Right atrium auricular region (tissue), 2 donors: Measurements from ENCODE around the gene ZNHIT3. TPM values are rescaled to one million over a fixed set of nuclear protein-coding genes. Genes with fewer than 3 reads are reported as not detected.

Source experiments
- DNase-seq: peaks from one replicate; pipeline ENCODE4 v3.0.0-alpha.2; 2019; ENCODE audit warnings: low spot score
- H3K27ac ChIP-seq, 2 donors: fragments of 200-600 bp; sonication (generic); 1 replicate in 1 of 2; 2 replicates in 1 of 2; pipeline ENCODE4 v1.5.1; 2016 to 2019
- H3K27me3 ChIP-seq, 2 donors: fragments of 200-600 bp; sonication (generic); one replicate each; pipeline versions ENCODE4 v1.5.1 to v1.6.0; 2017 to 2019
- H3K36me3 ChIP-seq: fragments of 200-600 bp; sonication (generic); one replicate; pipeline ENCODE4 v1.5.1; 2016
- H3K4me1 ChIP-seq, 2 donors: fragments of 200-600 bp; sonication (generic); one replicate each; pipeline versions ENCODE4 v1.5.1 to v1.6.0; 2017 to 2019
- H3K4me3 ChIP-seq, 2 donors: fragments of 200-600 bp; sonication (generic); 1 replicate in 1 of 2; 2 replicates in 1 of 2; pipeline ENCODE4 v1.5.1; 2017 to 2019; ENCODE audit warnings: mild to moderate bottlenecking in 1 of 2, moderate library complexity in 1 of 2
- H3K9me3 ChIP-seq, 2 donors: fragments of 200-600 bp; sonication (generic); one replicate each; pipeline ENCODE4 v1.5.1; 2019
- CTCF ChIP-seq, 2 donors: fragments of 200-600 bp; sonication (generic); IDR thresholded peaks; one replicate each; pipeline ENCODE4 v1.5.1; 2019; ENCODE audit warnings: antibody characterized with exemption in 2 of 2
- total RNA-seq, 2 donors: library from RNA; depleted of rRNA; stranded (reverse); fragments of >200 nt; gene quantifications; one replicate each; pipeline ENCODE4 v1.1.0, GENCODE V29; 2016

Gene ZNHIT3
- total RNA-seq, 2 donors from 2014 or later, result 16.4 to 17.6 TPM

- Histone ChIP-seq H3K27ac (no peak overlapping the region), H3K27me3 (peaks cover 0 to under 1% of the 10 kb centered on the region in 2 donors), H3K4me3 (no peak overlapping the region), H3K36me3 (no peaks in the 10 kb centered on the region), H3K9me3 (no peaks in the 10 kb centered on the region), H3K4me1 (no peaks in the 10 kb centered on the region)
- no peak for DNase-seq
- TF ChIP-seq CTCF (IDR thresholded peaks at IDR 0.05), result no peak
These were observed 16.7 kb upstream of the ZNHIT3 start for GRCh38 chr17:36469733-36470132.

GRCh38 chr17:36470499-36470898 lies 16.0 kb upstream of the ZNHIT3 start:
- Histone ChIP-seq H3K9me3 (no peaks in the 10 kb centered on the region), H3K27me3 (no peaks in the 10 kb centered on the region)

GRCh38 chr17:36474571-36474970 lies 11.9 kb upstream of the ZNHIT3 start:
- H3K27ac ChIP-seq, result no peak overlapping the region
- H3K4me1 ChIP-seq, result no peaks in the 10 kb centered on the region
- H3K9me3 ChIP-seq, result no peaks in the 10 kb centered on the region
- DNase-seq, result no peak
- no peaks in the 10 kb centered on the region for H3K36me3 ChIP-seq
- no peak overlapping the region for H3K4me3 ChIP-seq
- H3K27me3 ChIP-seq, result no peaks in the 10 kb centered on the region
- TF ChIP-seq CTCF (IDR thresholded peaks at IDR 0.05), result no peak

More at GRCh38 chr17:36470499-36470898, 16.0 kb upstream of the ZNHIT3 start:
- no peak for DNase-seq
- Histone ChIP-seq H3K36me3 (no peaks in the 10 kb centered on the region), H3K27ac (no peak overlapping the region), H3K4me3 (no peak overlapping the region), H3K4me1 (no peaks in the 10 kb centered on the region)
- TF ChIP-seq CTCF (IDR thresholded peaks at IDR 0.05), result no peak

- Histone ChIP-seq H3K27me3 (no peaks in the 10 kb centered on the region), H3K9me3 (no peaks in the 10 kb centered on the region), H3K4me1 (no peaks in the 10 kb centered on the region), H3K27ac (no peak overlapping the region), H3K36me3 (no peaks in the 10 kb centered on the region), H3K4me3 (no peak overlapping the region)
- DNase-seq, result no peak
- TF ChIP-seq CTCF (IDR thresholded peaks at IDR 0.05), result no peak
These were observed 11.0 kb upstream of the ZNHIT3 start for GRCh38 chr17:36475346-36475970.

GRCh38 chr17:36481829-36482228 lies 4.7 kb upstream of the ZNHIT3 start:
- DNase-seq, result no peak
- no peak for TF ChIP-seq CTCF (IDR thresholded peaks at IDR 0.05)
- no peaks in the 10 kb centered on the region for H3K27me3 ChIP-seq
- H3K36me3 ChIP-seq, result no peaks in the 10 kb centered on the region
- H3K9me3 ChIP-seq, result no peaks in the 10 kb centered on the region
- no peak overlapping the region for H3K27ac ChIP-seq
- H3K4me1 ChIP-seq, result peaks cover 0 to 19% of the 10 kb centered on the region in 2 donors
- no peak overlapping the region for H3K4me3 ChIP-seq
